Measurements from ENCODE around the gene TESK2. TPM values are rescaled to one million over a fixed set of nuclear protein-coding genes. Genes with fewer than 3 reads are reported as not detected.
"Not testable (repeated sequence)": the region's sequence is repeated elsewhere in the genome, so short reads cannot be mapped to it uniquely, and the experiment has no call there.

TESK2 gene
- total RNA-seq, 1 donor from 2014 or later, result 1.6 TPM

GRCh38 chr1:45411510-45411899 is 79.5 kb downstream of the TESK2 start:
- DNase-seq (ENCODE audit: low read depth), result no peak

GRCh38 chr1:45410850-45411509 is 80.0 kb downstream of the TESK2 start:
- DNase-seq (ENCODE audit: low read depth), result peak; percentile 8

GRCh38 chr1:45409276-45409675 is 81.7 kb downstream of the TESK2 start:
- DNase-seq (ENCODE audit: low read depth), result no peak

- no peak for DNase-seq (ENCODE audit: low read depth)
Observed at GRCh38 chr1:45407629-45408287, 83.2 kb downstream of the TESK2 start.

GRCh38 chr1:45405636-45406035 is 85.3 kb downstream of the TESK2 start:
- no peak for DNase-seq (ENCODE audit: low read depth)

GRCh38 chr1:45403718-45404117 is 87.2 kb downstream of the TESK2 start:
- DNase-seq (ENCODE audit: low read depth), result no peak

GRCh38 chr1:45403298-45403697 is 87.7 kb downstream of the TESK2 start:
- no peak for DNase-seq (ENCODE audit: low read depth)

GRCh38 chr1:45401524-45401923 is 89.4 kb downstream of the TESK2 start:
- DNase-seq (ENCODE audit: low read depth), result no peak

GRCh38 chr1:45400049-45400448 is 90.9 kb downstream of the TESK2 start:
- no peak for DNase-seq (ENCODE audit: low read depth)

GRCh38 chr1:45397285-45397684 is 93.7 kb downstream of the TESK2 start:
- DNase-seq (ENCODE audit: low read depth), result no peak

- DNase-seq (ENCODE audit: low read depth), result no peak
Observed at GRCh38 chr1:45395582-45395981, 95.4 kb downstream of the TESK2 start.

GRCh38 chr1:45395051-45395450 is 95.9 kb downstream of the TESK2 start:
- DNase-seq (ENCODE audit: low read depth), result no peak

GRCh38 chr1:45394342-45394741 is 96.6 kb downstream of the TESK2 start:
- DNase-seq (ENCODE audit: low read depth), result no peak

GRCh38 chr1:45393718-45394302 is 97.2 kb downstream of the TESK2 start:
- no peak for DNase-seq (ENCODE audit: low read depth)

- DNase-seq (ENCODE audit: low read depth), result no peak
Observed at GRCh38 chr1:45386219-45386618, 104.7 kb downstream of the TESK2 start.

- no peak for DNase-seq (ENCODE audit: low read depth)
Observed at GRCh38 chr1:45385302-45385701, 105.7 kb downstream of the TESK2 start.

GRCh38 chr1:45384213-45384612 is 106.8 kb downstream of the TESK2 start:
- DNase-seq (ENCODE audit: low read depth), result not testable (repeated sequence)

GRCh38 chr1:45383191-45383590 is 107.8 kb downstream of the TESK2 start:
- no peak for DNase-seq (ENCODE audit: low read depth)

GRCh38 chr1:45381243-45381642 is 109.7 kb downstream of the TESK2 start:
- no peak for DNase-seq (ENCODE audit: low read depth)

GRCh38 chr1:45380730-45381129 is 110.2 kb downstream of the TESK2 start:
- DNase-seq (ENCODE audit: low read depth), result no peak

- DNase-seq (ENCODE audit: low read depth), result no peak
Observed at GRCh38 chr1:45380125-45380524, 110.8 kb downstream of the TESK2 start.

GRCh38 chr1:45379524-45379923 is 111.4 kb downstream of the TESK2 start:
- DNase-seq (ENCODE audit: low read depth), result no peak

GRCh38 chr1:45378184-45378583 is 112.8 kb downstream of the TESK2 start:
- no peak for DNase-seq (ENCODE audit: low read depth)

Data from renal cortical epithelial cell (primary cell).